Measurements from ENCODE around the gene TMEM131. TPM values are rescaled to one million over a fixed set of nuclear protein-coding genes. Genes with fewer than 3 reads are reported as not detected.

The TMEM131 gene
- total and polyA plus RNA-seq, 7 donors, result 4.8 to 37.5 (median 24.3) TPM

DNA sequence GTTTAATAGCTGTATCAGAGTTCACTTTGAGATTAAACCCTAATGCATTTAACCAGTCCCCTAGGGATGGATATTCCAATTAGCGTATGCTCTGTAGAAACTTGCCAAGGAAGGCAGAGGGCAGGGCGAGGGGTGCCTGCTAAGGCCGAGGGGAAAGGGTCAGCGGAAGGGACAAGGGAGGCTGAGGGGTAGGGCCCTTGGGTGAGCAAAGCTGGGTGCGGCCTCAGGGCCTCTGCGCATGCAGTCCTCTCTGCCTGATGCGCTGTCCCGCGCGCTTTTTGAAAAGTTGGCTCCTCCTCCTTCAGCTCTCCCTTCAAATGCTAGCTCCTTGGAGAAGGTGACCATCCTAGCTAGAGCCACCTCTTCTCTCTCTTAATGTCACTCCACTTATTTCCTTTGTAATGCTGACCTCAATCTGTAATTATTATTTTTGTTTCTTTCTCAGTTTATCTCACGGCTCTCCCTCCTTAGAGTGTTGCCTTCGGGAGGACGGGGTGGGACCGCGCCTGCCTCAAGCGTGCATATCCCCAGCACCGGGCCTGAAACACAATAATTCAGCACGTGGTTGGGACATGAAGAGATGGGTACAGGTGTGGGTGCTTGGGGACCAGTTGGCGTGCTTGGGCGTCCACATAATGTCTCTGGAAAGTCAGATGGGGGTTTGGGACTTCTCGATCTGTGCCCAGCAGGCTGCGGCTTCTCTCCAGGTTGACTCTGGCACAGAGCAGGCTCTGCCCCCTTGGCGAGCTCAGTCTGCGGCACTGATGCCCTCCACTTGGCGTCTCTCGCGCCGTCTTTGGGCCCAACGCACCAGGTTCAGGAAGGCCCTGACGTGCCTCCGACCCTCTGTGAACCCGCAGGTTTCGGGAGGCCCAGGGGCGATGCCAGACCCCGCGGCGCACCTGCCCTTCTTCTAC is 272.3 kb downstream of the TMEM131 start:
- peaks cover 0 to 18% (median 10%) of the 10 kb centered on the region in 3 donors for H3K27me3 ChIP-seq
- 86 to 89% methylated on average over 37 of the region's 37 CpGs for WGBS, 2 donors
- no peak overlapping the region for H3K4me3 ChIP-seq
- intact Hi-C loops (cut with DNase I), result no loop called here
- no peak overlapping the region for H3K27ac ChIP-seq
- no peak for TF ChIP-seq EP300 (IDR thresholded peaks at IDR 0.05)
- TF ChIP-seq, protein P1, sequence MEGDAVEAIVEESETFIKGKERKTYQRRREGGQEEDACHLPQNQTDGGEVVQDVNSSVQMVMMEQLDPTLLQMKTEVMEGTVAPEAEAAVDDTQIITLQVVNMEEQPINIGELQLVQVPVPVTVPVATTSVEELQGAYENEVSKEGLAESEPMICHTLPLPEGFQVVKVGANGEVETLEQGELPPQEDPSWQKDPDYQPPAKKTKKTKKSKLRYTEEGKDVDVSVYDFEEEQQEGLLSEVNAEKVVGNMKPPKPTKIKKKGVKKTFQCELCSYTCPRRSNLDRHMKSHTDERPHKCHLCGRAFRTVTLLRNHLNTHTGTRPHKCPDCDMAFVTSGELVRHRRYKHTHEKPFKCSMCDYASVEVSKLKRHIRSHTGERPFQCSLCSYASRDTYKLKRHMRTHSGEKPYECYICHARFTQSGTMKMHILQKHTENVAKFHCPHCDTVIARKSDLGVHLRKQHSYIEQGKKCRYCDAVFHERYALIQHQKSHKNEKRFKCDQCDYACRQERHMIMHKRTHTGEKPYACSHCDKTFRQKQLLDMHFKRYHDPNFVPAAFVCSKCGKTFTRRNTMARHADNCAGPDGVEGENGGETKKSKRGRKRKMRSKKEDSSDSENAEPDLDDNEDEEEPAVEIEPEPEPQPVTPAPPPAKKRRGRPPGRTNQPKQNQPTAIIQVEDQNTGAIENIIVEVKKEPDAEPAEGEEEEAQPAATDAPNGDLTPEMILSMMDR (IDR thresholded peaks at IDR 0.05), result no peak
- no peak for TF ChIP-seq POLR2A (IDR thresholded peaks at IDR 0.05)
- TF ChIP-seq POLR2AphosphoS5 (IDR thresholded peaks at IDR 0.05), result no peak
- H3K9me3 ChIP-seq, result peaks cover 0 to 1% (median 0%) of the 10 kb centered on the region in 4 donors
- H3K4me1 ChIP-seq, result no peaks in the 10 kb centered on the region
- no peak for DNase-seq
- no peaks in the 10 kb centered on the region for H3K36me3 ChIP-seq

DNA sequence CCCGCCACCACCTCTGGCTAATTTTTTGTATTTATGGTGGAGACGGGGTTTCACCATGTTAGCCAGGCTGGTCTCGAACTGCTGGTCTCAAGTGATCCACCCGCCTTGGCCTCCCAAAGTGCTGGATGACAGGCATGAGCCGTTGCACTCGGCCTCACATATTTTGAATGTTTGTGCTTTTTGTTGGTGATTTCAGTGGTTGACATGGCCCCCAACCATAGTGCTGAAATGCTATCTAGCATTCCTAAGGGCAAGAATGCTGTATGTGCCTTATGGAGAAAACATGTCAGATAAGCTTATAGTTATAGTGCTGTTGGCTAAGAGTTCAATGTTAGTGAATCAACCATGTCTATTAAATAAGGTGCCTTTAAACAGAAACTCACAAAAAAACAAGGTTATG is 273.5 kb downstream of the TMEM131 start:
- Histone ChIP-seq H3K27me3 (peaks cover 0 to 18% (median 10%) of the 10 kb centered on the region in 3 donors), H3K36me3 (no peaks in the 10 kb centered on the region), H3K27ac (no peak overlapping the region), H3K4me1 (no peaks in the 10 kb centered on the region), H3K9me3 (peaks cover 0 to 1% (median 0%) of the 10 kb centered on the region in 4 donors), H3K4me3 (no peak overlapping the region)
- TF ChIP-seq POLR2AphosphoS5 (IDR thresholded peaks at IDR 0.05) (no peak), EP300 (IDR thresholded peaks at IDR 0.05) (no peak)
- DNase-seq, result no peak
- 93 to 97% methylated on average over 6 of the region's 6 CpGs for WGBS, 2 donors
- intact Hi-C loops (cut with DNase I), result no loop called here

DNA sequence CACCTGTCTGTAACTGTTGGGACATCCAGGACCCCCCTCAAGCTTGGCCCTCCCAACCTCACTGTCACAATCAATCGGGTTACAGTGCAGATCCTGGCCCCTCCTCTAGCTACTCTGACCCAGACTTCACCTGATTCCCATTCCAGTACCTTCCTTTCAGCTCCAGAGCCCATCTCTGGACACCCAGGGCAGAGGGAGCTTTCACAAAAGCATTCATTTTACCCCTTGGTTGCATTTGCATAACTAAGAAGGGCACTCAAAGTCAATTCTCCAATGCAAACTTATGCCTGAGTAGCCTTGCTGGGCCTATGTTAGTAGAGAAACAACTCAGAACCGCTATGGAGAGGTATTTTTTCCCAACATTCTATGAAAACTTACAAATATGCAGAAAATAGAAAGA is 275.0 kb downstream of the TMEM131 start:
- 83 to 86% methylated on average over 2 of the region's 2 CpGs for WGBS, 2 donors
- Histone ChIP-seq H3K36me3 (no peaks in the 10 kb centered on the region), H3K27me3 (peaks cover 0 to 18% (median 10%) of the 10 kb centered on the region in 3 donors), H3K4me1 (no peaks in the 10 kb centered on the region), H3K4me3 (no peak overlapping the region), H3K27ac (no peak overlapping the region), H3K9me3 (no peaks in the 10 kb centered on the region)
- DNase-seq, result no peak
- TF ChIP-seq EP300 (IDR thresholded peaks at IDR 0.05), result no peak
- no peak for TF ChIP-seq POLR2A (IDR thresholded peaks at IDR 0.05)
- TF ChIP-seq POLR2AphosphoS5 (IDR thresholded peaks at IDR 0.05), result no peak
- TF ChIP-seq, protein P1 (IDR thresholded peaks at IDR 0.05), result no peak
- intact Hi-C loops (cut with DNase I), result no loop called here

DNA sequence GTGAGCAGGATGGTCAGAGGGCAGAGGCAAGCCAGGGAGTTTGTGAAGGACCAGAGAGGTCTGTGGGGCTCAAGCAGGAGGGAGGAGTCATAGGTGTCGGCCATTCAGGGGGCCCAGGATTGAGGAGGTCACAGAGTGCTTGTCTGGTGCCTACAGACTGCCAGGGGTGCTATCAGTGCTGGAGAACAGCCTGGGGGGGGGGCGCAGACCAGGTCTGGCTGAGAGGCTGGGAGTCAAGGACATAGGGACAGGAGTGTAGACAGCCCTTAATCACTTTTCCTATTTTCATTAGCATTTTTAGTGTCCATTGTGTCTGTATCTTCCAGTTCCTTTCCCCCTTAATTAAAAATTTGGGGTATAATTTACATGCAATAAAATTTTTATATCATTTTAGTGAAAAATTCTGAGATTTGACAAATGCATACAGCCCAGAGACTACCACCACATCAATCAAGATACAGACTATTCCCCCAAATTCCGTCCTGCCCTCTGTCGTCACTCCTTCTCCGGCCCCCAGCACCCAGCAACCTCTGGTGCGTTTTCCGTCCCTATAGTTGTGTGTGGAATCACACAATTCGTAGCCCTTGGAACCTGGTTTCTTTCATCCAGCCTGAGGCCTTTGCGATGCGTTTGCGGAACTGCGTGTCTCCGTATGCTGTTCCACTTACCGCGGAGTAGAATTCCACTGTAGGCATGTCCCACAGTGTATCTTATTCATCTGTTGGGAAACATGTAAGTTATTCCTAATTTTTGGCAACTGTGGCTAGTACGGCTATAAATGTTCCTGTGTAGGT is 276.2 kb downstream of the TMEM131 start:
- no peak overlapping the region for H3K27ac ChIP-seq
- 91 to 94% methylated on average over 16 of the region's 16 CpGs for WGBS, 2 donors

More for the DNA sequence above, 276.2 kb downstream of the TMEM131 start:
- no peak overlapping the region for H3K4me3 ChIP-seq
- no peak for TF ChIP-seq POLR2A (IDR thresholded peaks at IDR 0.05)
- TF ChIP-seq POLR2AphosphoS5 (IDR thresholded peaks at IDR 0.05), result no peak
- TF ChIP-seq, protein P1 (IDR thresholded peaks at IDR 0.05), result no peak
- intact Hi-C loops (cut with DNase I), result no loop called here
- H3K4me1 ChIP-seq, result no peaks in the 10 kb centered on the region
- no peaks in the 10 kb centered on the region for H3K9me3 ChIP-seq
- peaks cover 0 to 15% (median 9%) of the 10 kb centered on the region in 3 donors for H3K27me3 ChIP-seq
- H3K36me3 ChIP-seq, result no peaks in the 10 kb centered on the region
- DNase-seq, result no peak

Data from sigmoid colon (tissue), 7 donors.